NCI-H345 treated with DMSO at 0.1 percent for 48 hours (cell line): Measurements from ENCODE around the gene SERPINI2.
"Not testable (repeated sequence)": the region's sequence is repeated elsewhere in the genome, so short reads cannot be mapped to it uniquely, and the experiment has no call there.

Source experiments
- DNase-seq: peaks from one replicate; lab custom pipeline; 2025; ENCODE audit not compliant: unreplicated experiment; lab: John Stamatoyannopoulos, UW

Gene SERPINI2

GRCh38 chr3:167450675-167451074, 23.2 kb downstream of the SERPINI2 start:
- DNase-seq = no peak

GRCh38 chr3:167450195-167450594, 23.6 kb downstream of the SERPINI2 start:
- no peak for DNase-seq

- no peak for DNase-seq
These were observed 28.4 kb downstream of the SERPINI2 start for GRCh38 chr3:167445491-167445890.

- DNase-seq = no peak
These were observed 32.6 kb downstream of the SERPINI2 start for GRCh38 chr3:167441256-167441655.

GRCh38 chr3:167437428-167438139, 36.3 kb downstream of the SERPINI2 start:
- no peak for DNase-seq

- not testable (repeated sequence) for DNase-seq
These were observed 46.9 kb downstream of the SERPINI2 start for GRCh38 chr3:167426962-167427361.

GRCh38 chr3:167422396-167422795, 51.4 kb downstream of the SERPINI2 start:
- not testable (repeated sequence) for DNase-seq

- no peak for DNase-seq
These were observed 64.2 kb downstream of the SERPINI2 start for GRCh38 chr3:167409611-167410010.

- DNase-seq = peak; percentile 1
These were observed 66.9 kb downstream of the SERPINI2 start for GRCh38 chr3:167406876-167407492.

GRCh38 chr3:167397826-167398225, 76.0 kb downstream of the SERPINI2 start:
- DNase-seq = no peak

GRCh38 chr3:167396075-167396474, 77.8 kb downstream of the SERPINI2 start:
- DNase-seq = no peak

- DNase-seq = no peak
These were observed 79.8 kb downstream of the SERPINI2 start for GRCh38 chr3:167394003-167394402.
